Ascending aorta (tissue), 2 donors: Measurements from ENCODE around the gene SPRR2B. TPM values are rescaled to one million over a fixed set of nuclear protein-coding genes. Genes with fewer than 3 reads are reported as not detected.
"Not testable (repeated sequence)": the region's sequence is repeated elsewhere in the genome, so short reads cannot be mapped to it uniquely, and the experiment has no call there.

Experiments
- DNase-seq, 2 donors: peaks; one replicate each; pipeline ENCODE4 v3.0.0-alpha.2; 2019; ENCODE audit warnings: low spot score in 2 of 2
- H3K27ac ChIP-seq, 2 donors: fragments of 200-600 bp; sonication (generic); one replicate each; pipeline ENCODE4 v1.5.1; 2016 to 2017; ENCODE audit warnings: mild to moderate bottlenecking in 1 of 2
- H3K27me3 ChIP-seq: fragments of 200-600 bp; sonication (generic); one replicate; pipeline ENCODE4 v1.5.1; 2017
- H3K36me3 ChIP-seq, 2 donors: fragments of 200-600 bp; sonication (generic); one replicate each; pipeline ENCODE4 v1.5.1; 2016
- H3K4me1 ChIP-seq, 2 donors: fragments of 200-600 bp; sonication (generic); one replicate each; pipeline ENCODE4 v1.5.1; 2016 to 2017; ENCODE audit warnings: mild to moderate bottlenecking in 1 of 2
- H3K4me3 ChIP-seq, 2 donors: fragments of 200-600 bp; sonication (generic); one replicate each; pipeline ENCODE4 v1.5.1; 2016 to 2017; ENCODE audit warnings: mild to moderate bottlenecking in 1 of 2
- H3K9me3 ChIP-seq, 2 donors: fragments of 200-600 bp; sonication (generic); one replicate each; pipeline ENCODE4 v1.5.1; 2016
- CTCF ChIP-seq, 3 experiments: fragments of 200-600 bp in 2 of 3; fragments of 450-650 bp in 1 of 3; sonication (generic) in 2 of 3; IDR thresholded peaks; one replicate each; pipeline ENCODE4 v1.5.1; 2016 to 2019; ENCODE audit warnings: antibody characterized with exemption in 3 of 3, mild to moderate bottlenecking in 1 of 3, moderate library complexity in 1 of 3
- intact Hi-C: fragments of 100-400 bp; cut with DNase I; formaldehyde crosslinking; loops from one replicate; pipeline ENCODE4 v1.15.1; 2023
- total RNA-seq: library from RNA; depleted of rRNA; stranded (reverse); fragments of >200 nt; gene quantifications from one replicate; pipeline ENCODE4 v1.1.0, GENCODE V29; 2016

The SPRR2B gene
- total RNA-seq: not detected

- H3K4me3 ChIP-seq: no peak within 1 kb of the TSS
- no peak within 1 kb of the TSS for H3K27ac ChIP-seq
- H3K36me3 ChIP-seq: no peaks in the 10 kb centered on the region
- TF ChIP-seq CTCF (IDR thresholded peaks at IDR 0.05): no peak
- no peaks in the 10 kb centered on the region for H3K27me3 ChIP-seq
- no peaks in the 10 kb centered on the region for H3K9me3 ChIP-seq
- no peaks in the 10 kb centered on the region for H3K4me1 ChIP-seq
- no peak for DNase-seq
- intact Hi-C loops: no loop called here
Measured at GRCh38 chr1:153071511-153071910, at the start of gene SPRR2B. Gene SPRR2B (minus strand): TSS chr1:153071611. CDS start chr1:153070839, 772 bp downstream.

DNA sequence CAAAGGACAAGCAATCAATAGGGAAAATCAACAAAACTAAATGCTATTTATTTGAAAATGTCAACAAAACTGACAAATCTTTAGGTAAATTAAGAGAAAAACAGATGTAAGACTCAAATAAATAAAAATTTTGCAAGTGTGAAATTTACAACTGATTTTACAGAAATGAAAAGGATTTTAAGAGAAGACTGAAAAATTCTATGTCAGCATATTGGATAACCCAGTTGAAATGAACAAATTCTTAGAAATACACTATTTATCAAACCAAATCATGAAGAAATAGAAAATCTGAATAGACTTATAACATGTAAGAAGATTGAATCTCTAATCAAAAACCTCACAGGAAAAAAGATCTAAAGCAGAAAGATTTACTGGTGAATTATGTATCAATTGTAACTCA lies 49.5 kb upstream of the SPRR2B start:
- no peaks in the 10 kb centered on the region for H3K27me3 ChIP-seq
- TF ChIP-seq CTCF (IDR thresholded peaks at IDR 0.05): no peak
- H3K4me3 ChIP-seq: no peak overlapping the region
- no peaks in the 10 kb centered on the region for H3K9me3 ChIP-seq
- H3K27ac ChIP-seq: no peak overlapping the region
- intact Hi-C loops: no loop called here
- H3K4me1 ChIP-seq: no peaks in the 10 kb centered on the region
- no peak for DNase-seq
- H3K36me3 ChIP-seq: no peaks in the 10 kb centered on the region

DNA sequence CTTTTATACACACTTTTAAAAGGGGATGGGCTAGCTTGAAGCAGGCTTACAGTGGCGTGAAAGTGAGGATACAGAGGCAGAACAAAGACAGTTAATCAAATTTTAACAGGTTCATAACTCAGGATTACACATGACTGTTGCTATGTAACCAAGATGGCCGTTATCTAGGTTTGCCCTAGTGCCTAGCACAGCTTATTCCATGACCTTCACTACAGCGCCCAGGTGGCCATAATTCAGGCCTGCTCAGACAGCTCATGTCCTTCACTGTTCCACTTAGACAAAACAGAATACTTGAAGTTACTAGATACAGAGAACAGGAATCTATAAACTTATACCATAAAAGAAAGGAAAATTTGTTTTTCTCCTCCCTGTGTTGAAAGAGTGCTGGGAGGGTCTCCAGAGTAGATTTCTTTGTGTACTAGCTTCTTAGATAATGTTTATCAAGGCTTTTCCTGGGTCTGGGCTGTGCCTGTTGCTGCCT lies 48.1 kb upstream of the SPRR2B start:
- no peaks in the 10 kb centered on the region for H3K27me3 ChIP-seq
- TF ChIP-seq CTCF (IDR thresholded peaks at IDR 0.05): no peak
- no peaks in the 10 kb centered on the region for H3K9me3 ChIP-seq
- DNase-seq: no peak
- no peaks in the 10 kb centered on the region for H3K4me1 ChIP-seq
- H3K4me3 ChIP-seq: no peak overlapping the region
- H3K27ac ChIP-seq: no peak overlapping the region
- intact Hi-C loops: no loop called here
- H3K36me3 ChIP-seq: no peaks in the 10 kb centered on the region

DNA sequence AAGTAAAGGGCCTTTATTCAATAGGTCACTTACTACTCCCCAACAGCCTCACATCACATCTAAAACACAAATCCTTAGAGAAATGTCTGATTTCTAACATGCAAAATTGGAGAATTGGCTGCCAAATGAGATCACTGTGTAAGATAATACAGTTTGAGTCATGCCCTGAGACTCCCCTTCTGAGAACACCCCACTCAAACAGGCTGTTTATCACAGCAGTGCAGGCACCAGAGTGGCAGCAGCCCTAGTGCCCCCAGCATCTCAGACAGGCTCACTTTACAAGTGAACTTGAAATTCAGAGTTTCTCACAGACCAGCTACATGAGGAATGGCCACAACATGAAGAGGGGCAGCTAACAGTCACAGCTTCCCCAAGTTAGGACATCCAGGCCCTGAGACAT lies 43.9 kb upstream of the SPRR2B start:
- H3K36me3 ChIP-seq, intact Hi-C loops, H3K4me3 ChIP-seq, H3K4me1 ChIP-seq, H3K27ac ChIP-seq, H3K9me3 ChIP-seq, DNase-seq, H3K27me3 ChIP-seq: not testable (repeated sequence)

GRCh38 chr1:153113416-153113815 lies 42.0 kb upstream of the SPRR2B start, which contains the start of gene SPRR2F:
Gene SPRR2F (minus strand): TSS chr1:153113516. CDS start chr1:153112733, 783 bp downstream.
- H3K4me1 ChIP-seq: no peaks in the 10 kb centered on the region
- H3K27me3 ChIP-seq: no peaks in the 10 kb centered on the region
- no peaks in the 10 kb centered on the region for H3K36me3 ChIP-seq
- H3K9me3 ChIP-seq: no peaks in the 10 kb centered on the region
- no peak for DNase-seq
- no peak within 1 kb of the TSS for H3K4me3 ChIP-seq
- H3K27ac ChIP-seq: no peak within 1 kb of the TSS
- intact Hi-C loops: no loop called here
- TF ChIP-seq CTCF (IDR thresholded peaks at IDR 0.05): no peak

DNA sequence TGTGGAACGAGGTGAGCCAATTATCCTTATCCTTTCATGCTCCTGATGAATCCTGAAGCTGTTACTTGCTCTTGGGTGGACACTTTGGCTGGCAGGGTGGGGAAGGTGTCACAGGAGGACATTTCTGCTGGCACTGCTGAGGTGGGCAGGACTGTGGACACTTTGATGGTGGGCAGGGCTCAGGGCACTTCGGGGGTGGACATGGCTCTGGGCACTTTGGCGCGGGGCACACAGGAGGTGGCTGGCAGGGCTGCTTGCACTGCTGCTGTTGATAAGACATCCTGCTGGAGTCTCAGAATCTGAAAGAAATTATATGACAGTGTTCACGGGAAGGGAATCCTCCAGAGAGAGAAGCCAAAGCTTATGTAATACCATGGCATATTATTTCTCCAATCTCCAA lies 41.0 kb upstream of the SPRR2B start:
- H3K4me1 ChIP-seq, H3K4me3 ChIP-seq, DNase-seq, H3K27me3 ChIP-seq, H3K36me3 ChIP-seq, H3K9me3 ChIP-seq, intact Hi-C loops, H3K27ac ChIP-seq: not testable (repeated sequence)

DNA sequence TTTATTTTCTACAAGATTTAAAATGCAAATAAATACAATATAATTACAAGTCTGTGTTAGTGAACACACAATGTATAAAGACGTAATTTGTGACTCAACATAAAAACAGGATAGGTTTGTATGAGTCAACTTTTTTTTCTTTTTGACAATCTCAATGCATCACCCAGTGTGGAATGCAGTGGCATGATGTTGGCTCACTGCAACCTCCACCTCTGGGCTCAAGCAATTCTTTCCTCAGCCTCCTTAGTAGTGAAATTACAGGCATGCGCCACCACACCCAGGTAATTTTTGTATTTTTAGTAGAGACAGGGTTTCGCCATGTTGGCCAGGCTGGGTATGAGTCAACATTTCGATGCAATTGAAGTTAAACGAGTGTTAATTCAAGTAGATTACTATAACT lies 28.8 kb upstream of the SPRR2B start:
- no peak for DNase-seq
- H3K27ac ChIP-seq: no peak overlapping the region
- TF ChIP-seq CTCF (IDR thresholded peaks at IDR 0.05): no peak
- H3K9me3 ChIP-seq: no peaks in the 10 kb centered on the region
- intact Hi-C loops: no loop called here
- H3K27me3 ChIP-seq: no peaks in the 10 kb centered on the region
- H3K4me3 ChIP-seq: no peak overlapping the region
- H3K4me1 ChIP-seq: no peaks in the 10 kb centered on the region
- no peaks in the 10 kb centered on the region for H3K36me3 ChIP-seq
